ENCODE data around the gene CD44. TPM values are rescaled to one million over a fixed set of nuclear protein-coding genes. Genes with fewer than 3 reads are reported as not detected.
A peak's percentile ranks its signal among the peaks of the same experiment; 100 is the strongest.

Gene CD44
- total and polyA plus RNA-seq, 9 donors, result 75.0 to 192 (median 135) TPM

GRCh38 chr11:35270342-35270741 lies 131.4 kb downstream of the CD44 start:
- H3K9me3 ChIP-seq (replicated peaks; ENCODE audit: control insufficient read depth, low read depth, low read length), result no peaks in the 10 kb centered on the region
- no peak overlapping the region for H3K27ac ChIP-seq (ENCODE audit: low read length)
- H3K36me3 ChIP-seq (ENCODE audit: control insufficient read depth, insufficient read depth, low read length), result no peaks in the 10 kb centered on the region
- peaks cover 5% of the 10 kb centered on the region for H3K4me1 ChIP-seq (ENCODE audit: control insufficient read depth, insufficient read depth, low read length)
- H3K4me3 ChIP-seq (ENCODE audit: low read length), result no peak overlapping the region
- no peaks in the 10 kb centered on the region for H3K27me3 ChIP-seq (ENCODE audit: control insufficient read depth, insufficient read depth, low read length)
- no peak for DNase-seq
- WGBS (ENCODE audit: insufficient coverage), result no CpG with 5 or more reads among the region's 1 CpG

DNA sequence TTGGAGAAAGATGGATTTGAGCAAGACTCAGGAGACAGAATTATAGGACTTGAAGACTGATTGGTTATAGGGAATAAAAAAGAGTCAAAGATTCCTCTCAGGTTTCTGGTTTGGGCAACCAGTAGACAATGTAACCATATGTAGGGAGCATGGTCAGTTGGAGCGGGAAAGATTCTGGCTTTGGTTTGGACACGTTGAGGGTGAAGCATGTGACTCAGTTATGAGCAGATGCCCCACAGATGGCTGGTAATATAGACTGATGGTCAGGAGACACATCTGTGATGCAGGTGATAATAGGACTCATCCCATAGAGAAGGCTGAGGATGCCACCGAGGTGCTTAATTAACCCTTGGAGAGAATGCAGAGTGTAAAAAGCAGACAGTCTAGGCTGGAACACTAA lies 132.1 kb downstream of the CD44 start:
- Histone ChIP-seq H3K4me3 (ENCODE audit: low read length) (no peak overlapping the region), H3K9me3 (replicated peaks; ENCODE audit: control insufficient read depth, low read depth, low read length) (no peaks in the 10 kb centered on the region), H3K36me3 (ENCODE audit: control insufficient read depth, insufficient read depth, low read length) (no peaks in the 10 kb centered on the region), H3K4me1 (ENCODE audit: control insufficient read depth, insufficient read depth, low read length) (peaks cover 7% of the 10 kb centered on the region), H3K27ac (ENCODE audit: low read length) (no peak overlapping the region), H3K27me3 (ENCODE audit: control insufficient read depth, insufficient read depth, low read length) (no peaks in the 10 kb centered on the region)
- 100% methylated on average over 3 of the region's 3 CpGs for WGBS (ENCODE audit: insufficient coverage)
- DNase-seq, result no peak

DNA sequence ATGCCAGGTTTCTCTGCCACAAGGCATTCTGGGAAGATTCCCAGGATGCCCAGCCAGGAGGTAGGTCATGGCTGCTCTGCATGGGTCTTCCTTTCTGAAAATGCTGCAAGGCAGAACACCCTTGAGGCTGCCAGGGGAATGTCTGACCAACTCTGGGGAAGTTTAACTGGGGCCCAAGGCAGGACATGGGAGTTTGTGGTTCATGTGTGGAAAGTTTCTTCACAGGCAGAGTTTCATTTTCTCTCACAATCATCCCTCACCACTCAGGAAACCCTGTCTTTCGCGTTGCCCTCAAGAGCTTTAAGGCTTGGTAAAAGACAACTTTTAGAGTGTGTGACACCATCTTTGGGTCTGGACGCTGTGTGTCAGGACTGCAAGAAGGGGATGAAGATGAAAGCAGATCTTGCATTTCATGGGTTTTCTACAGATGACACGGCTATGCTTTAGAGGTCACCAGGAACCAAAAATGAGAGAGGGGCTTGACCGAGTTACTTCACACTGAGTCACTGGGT lies 133.5 kb downstream of the CD44 start:
- peak; percentile 52 for DNase-seq
- no peaks in the 10 kb centered on the region for H3K36me3 ChIP-seq (ENCODE audit: control insufficient read depth, insufficient read depth, low read length)
- H3K9me3 ChIP-seq (replicated peaks; ENCODE audit: control insufficient read depth, low read depth, low read length), result no peaks in the 10 kb centered on the region
- no peak overlapping the region for H3K27ac ChIP-seq (ENCODE audit: low read length)
- peaks cover 7% of the 10 kb centered on the region for H3K4me1 ChIP-seq (ENCODE audit: control insufficient read depth, insufficient read depth, low read length)
- no peak overlapping the region for H3K4me3 ChIP-seq (ENCODE audit: low read length)
- H3K27me3 ChIP-seq (ENCODE audit: control insufficient read depth, insufficient read depth, low read length), result no peaks in the 10 kb centered on the region
- WGBS (ENCODE audit: insufficient coverage), result 78% methylated on average over 4 of the region's 5 CpGs

DNA sequence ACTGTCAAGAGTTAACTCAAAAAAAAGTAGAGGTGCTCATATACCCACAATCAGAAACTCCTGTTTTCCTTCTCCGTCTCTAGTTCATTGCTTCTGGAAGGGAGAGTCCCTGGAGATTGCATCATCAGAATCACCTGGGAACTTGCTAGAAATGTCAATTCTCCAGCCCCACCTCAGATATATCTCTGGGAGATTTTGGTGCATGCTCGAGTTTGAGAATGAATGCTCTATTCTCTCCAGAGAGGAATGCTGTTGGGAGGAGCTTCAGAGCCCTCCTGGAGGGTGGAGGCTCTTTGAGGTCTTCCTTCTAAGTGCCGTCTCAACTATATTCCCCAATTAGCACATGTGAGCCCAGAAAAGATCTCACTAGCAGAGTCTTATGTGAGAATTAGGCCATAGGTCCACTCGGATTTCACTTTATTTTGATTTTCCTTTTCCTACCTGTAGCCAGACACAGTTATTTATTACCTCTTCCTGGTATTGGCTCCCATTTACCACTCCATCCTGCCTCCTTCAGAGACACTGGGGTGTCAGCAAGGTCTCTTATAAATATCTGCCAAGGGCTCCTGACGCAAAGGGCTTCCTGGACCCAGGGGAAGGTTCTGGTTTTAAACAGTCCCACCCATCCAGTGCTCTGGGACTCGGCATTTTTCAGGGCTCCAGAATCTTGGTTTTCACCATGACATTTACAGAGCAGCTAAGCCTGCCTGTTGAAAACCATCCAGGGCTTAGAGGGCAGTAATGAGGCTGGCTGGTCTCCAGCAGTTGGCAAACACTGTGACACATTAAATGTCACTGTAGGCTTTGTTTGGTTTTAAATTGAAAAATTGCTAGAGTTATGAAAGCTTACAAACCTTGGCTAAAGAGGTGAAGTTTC lies 136.2 kb downstream of the CD44 start:
- no peak overlapping the region for H3K27ac ChIP-seq (ENCODE audit: low read length)
- peak; percentile 56 for DNase-seq
- WGBS (ENCODE audit: insufficient coverage), result 42% methylated on average over 2 of the region's 6 CpGs

DNA sequence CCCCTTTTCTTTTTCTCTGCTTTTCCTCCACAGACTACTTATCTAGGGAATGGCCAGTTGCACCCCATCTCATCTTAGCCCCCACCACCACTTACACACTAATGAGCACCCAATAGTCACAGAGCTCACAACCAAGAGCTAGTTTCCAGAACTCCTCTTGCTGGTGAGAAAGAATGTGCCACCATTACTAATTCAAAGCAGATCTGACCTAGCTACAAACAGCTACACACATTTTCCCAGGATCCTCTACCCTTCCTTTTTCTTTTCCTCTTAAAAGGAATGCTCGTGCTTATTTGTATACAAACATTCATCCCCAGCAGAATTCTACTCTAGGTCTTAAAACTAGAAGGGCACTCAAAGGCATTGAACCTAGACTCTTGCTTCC lies 136.8 kb downstream of the CD44 start:
- H3K27ac ChIP-seq (ENCODE audit: low read length), result no peak overlapping the region
- no peaks in the 10 kb centered on the region for H3K9me3 ChIP-seq (replicated peaks; ENCODE audit: control insufficient read depth, low read depth, low read length)
- H3K4me3 ChIP-seq (ENCODE audit: low read length), result no peak overlapping the region
- peaks cover 10% of the 10 kb centered on the region for H3K4me1 ChIP-seq (ENCODE audit: control insufficient read depth, insufficient read depth, low read length)
- H3K27me3 ChIP-seq (ENCODE audit: control insufficient read depth, insufficient read depth, low read length), result no peaks in the 10 kb centered on the region
- no peaks in the 10 kb centered on the region for H3K36me3 ChIP-seq (ENCODE audit: control insufficient read depth, insufficient read depth, low read length)
- whole genome bisulfite sequencing (ENCODE audit: insufficient coverage), result 17% methylated on average over 1 of the region's 1 CpG
- DNase-seq, result no peak

More for the DNA sequence above, 136.2 kb downstream of the CD44 start:
- Histone ChIP-seq H3K9me3 (replicated peaks; ENCODE audit: control insufficient read depth, low read depth, low read length) (no peaks in the 10 kb centered on the region), H3K4me1 (ENCODE audit: control insufficient read depth, insufficient read depth, low read length) (peaks cover 7% of the 10 kb centered on the region), H3K27me3 (ENCODE audit: control insufficient read depth, insufficient read depth, low read length) (no peaks in the 10 kb centered on the region), H3K4me3 (ENCODE audit: low read length) (no peak overlapping the region), H3K36me3 (ENCODE audit: control insufficient read depth, insufficient read depth, low read length) (no peaks in the 10 kb centered on the region)

- no peaks in the 10 kb centered on the region for H3K9me3 ChIP-seq (replicated peaks; ENCODE audit: control insufficient read depth, low read depth, low read length)
- H3K4me3 ChIP-seq (ENCODE audit: low read length), result no peak overlapping the region
- no peaks in the 10 kb centered on the region for H3K36me3 ChIP-seq (ENCODE audit: control insufficient read depth, insufficient read depth, low read length)
- 100% methylated on average over 1 of the region's 2 CpGs for WGBS (ENCODE audit: insufficient coverage)
- H3K27me3 ChIP-seq (ENCODE audit: control insufficient read depth, insufficient read depth, low read length), result no peaks in the 10 kb centered on the region
- peaks cover 15% of the 10 kb centered on the region for H3K4me1 ChIP-seq (ENCODE audit: control insufficient read depth, insufficient read depth, low read length)
- H3K27ac ChIP-seq (ENCODE audit: low read length), result no peak overlapping the region
- no peak for DNase-seq
Observed at GRCh38 chr11:35276396-35277145, 137.6 kb downstream of the CD44 start.

DNA sequence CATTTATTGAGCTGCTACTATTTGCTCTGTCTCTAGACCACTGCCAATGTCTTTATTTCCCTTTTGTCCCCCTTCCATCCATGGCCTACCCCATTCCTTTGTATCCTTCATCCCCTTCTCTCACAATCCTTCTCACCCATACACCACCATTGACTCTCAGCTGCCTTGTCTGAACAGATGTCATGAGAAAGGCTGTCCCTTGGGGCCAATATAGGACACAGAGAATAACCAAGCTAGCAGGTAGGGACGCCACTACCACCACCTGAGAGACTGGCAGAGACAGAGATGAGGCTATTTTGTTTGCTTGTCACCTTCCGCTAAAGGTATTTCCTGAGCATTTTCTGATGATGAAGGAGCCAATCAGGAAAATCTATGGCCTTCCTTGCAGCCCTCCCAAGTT lies 138.9 kb downstream of the CD44 start:
- Histone ChIP-seq H3K27ac (ENCODE audit: low read length) (no peak overlapping the region), H3K4me1 (ENCODE audit: control insufficient read depth, insufficient read depth, low read length) (peaks cover 21% of the 10 kb centered on the region), H3K4me3 (ENCODE audit: low read length) (no peak overlapping the region), H3K27me3 (ENCODE audit: control insufficient read depth, insufficient read depth, low read length) (no peaks in the 10 kb centered on the region), H3K36me3 (ENCODE audit: control insufficient read depth, insufficient read depth, low read length) (no peaks in the 10 kb centered on the region), H3K9me3 (replicated peaks; ENCODE audit: control insufficient read depth, low read depth, low read length) (no peaks in the 10 kb centered on the region)
- DNase-seq, result no peak
- WGBS (ENCODE audit: insufficient coverage), result 94% methylated on average over 2 of the region's 2 CpGs

- no peak overlapping the region for H3K4me3 ChIP-seq (ENCODE audit: low read length)
- no peak for DNase-seq
- WGBS (ENCODE audit: insufficient coverage), result no CpG with 5 or more reads among the region's 7 CpGs
- no peaks in the 10 kb centered on the region for H3K36me3 ChIP-seq (ENCODE audit: control insufficient read depth, insufficient read depth, low read length)
- H3K4me1 ChIP-seq (ENCODE audit: control insufficient read depth, insufficient read depth, low read length), result peaks cover 14% of the 10 kb centered on the region
- H3K9me3 ChIP-seq (replicated peaks; ENCODE audit: control insufficient read depth, low read depth, low read length), result no peaks in the 10 kb centered on the region
- peak overlapping the region; percentile 53 for H3K27ac ChIP-seq (ENCODE audit: low read length)
- H3K27me3 ChIP-seq (ENCODE audit: control insufficient read depth, insufficient read depth, low read length), result no peaks in the 10 kb centered on the region
Observed at GRCh38 chr11:35280727-35281126, 141.8 kb downstream of the CD44 start.

GRCh38 chr11:35281169-35281688 lies 142.3 kb downstream of the CD44 start:
- Histone ChIP-seq H3K4me3 (ENCODE audit: low read length) (no peak overlapping the region), H3K36me3 (ENCODE audit: control insufficient read depth, insufficient read depth, low read length) (no peaks in the 10 kb centered on the region), H3K4me1 (ENCODE audit: control insufficient read depth, insufficient read depth, low read length) (peaks cover 14% of the 10 kb centered on the region), H3K9me3 (replicated peaks; ENCODE audit: control insufficient read depth, low read depth, low read length) (no peaks in the 10 kb centered on the region), H3K27ac (ENCODE audit: low read length) (peak overlapping the region; percentile 53), H3K27me3 (ENCODE audit: control insufficient read depth, insufficient read depth, low read length) (no peaks in the 10 kb centered on the region)
- peak; percentile 93 for DNase-seq
- no CpG with 5 or more reads among the region's 5 CpGs for WGBS (ENCODE audit: insufficient coverage)
